Thoracic aorta (tissue), 2 donors: Measurements from ENCODE around the gene BACH2. TPM values are rescaled to one million over a fixed set of nuclear protein-coding genes. Genes with fewer than 3 reads are reported as not detected.

Source experiments
- ATAC-seq: fragments of 150-250 bp; one replicate; pipeline ENCODE4 v1.8.0; 2017; ENCODE audit warnings: low read depth; ENCODE audit not compliant: insufficient number of reproducible peaks, low FRiP score
- DNase-seq: peaks from one replicate; pipeline ENCODE4 v3.0.0-alpha.2; 2020; ENCODE audit warnings: low spot score
- H3K27ac ChIP-seq, 2 donors: fragments of 200-600 bp; sonication (generic); 1 replicate in 1 of 2; 2 replicates in 1 of 2; pipeline ENCODE4 v1.5.1; 2016; ENCODE audit warnings: mild to moderate bottlenecking in 2 of 2, moderate library complexity in 2 of 2
- H3K27me3 ChIP-seq: fragments of 200-600 bp; sonication (generic); replicated peaks from 2 replicates; pipeline ENCODE4 v1.6.0; 2016; ENCODE audit warnings: mild to moderate bottlenecking; ENCODE audit not compliant: insufficient read depth
- H3K36me3 ChIP-seq: fragments of 200-600 bp; sonication (generic); one replicate; pipeline ENCODE4 v1.5.1; 2016
- H3K4me1 ChIP-seq, 2 donors: fragments of 200-600 bp; sonication (generic); 1 replicate in 1 of 2; 2 replicates in 1 of 2; pipeline versions ENCODE4 v1.5.1 to v1.6.0; 2016; ENCODE audit warnings: low read depth in 2 of 2, mild to moderate bottlenecking in 1 of 2; ENCODE audit not compliant: control insufficient read depth in 1 of 2
- H3K4me3 ChIP-seq: fragments of 200-600 bp; sonication (generic); 2 replicates; pipeline ENCODE4 v1.5.1; 2016; ENCODE audit warnings: mild to moderate bottlenecking
- H3K9me3 ChIP-seq: fragments of 200-600 bp; sonication (generic); 2 replicates; pipeline ENCODE4 v1.5.1; 2016
- CTCF ChIP-seq: fragments of 200-600 bp; sonication (generic); IDR thresholded peaks from one replicate; pipeline ENCODE4 v1.5.1; 2019; ENCODE audit warnings: antibody characterized with exemption
- total RNA-seq, 2 donors: library from RNA; depleted of rRNA; stranded (reverse); fragments of >200 nt; gene quantifications; one replicate each; pipeline versions ENCODE4 v1.1.0 to v1.2.3, GENCODE V29; 2016

The BACH2 gene
- total RNA-seq, 2 donors from 2014 or later, result 6.1 to 17.8 TPM

- Histone ChIP-seq H3K4me3 (no peak overlapping the region), H3K27me3 (no peaks in the 10 kb centered on the region), H3K9me3 (no peaks in the 10 kb centered on the region), H3K4me1 (peaks cover 17 to 32% of the 10 kb centered on the region in 2 donors), H3K36me3 (no peaks in the 10 kb centered on the region), H3K27ac (peak overlapping the region in 1 of 2 donors; percentile 28)
- DNase-seq (no peak), ATAC-seq (no peak)
- TF ChIP-seq CTCF, result no peak
These were observed 172.8 kb downstream of the BACH2 start for GRCh38 chr6:90123831-90124230.

- no peak for DNase-seq
- Histone ChIP-seq H3K27me3 (no peaks in the 10 kb centered on the region), H3K4me1 (peaks cover 17 to 32% of the 10 kb centered on the region in 2 donors), H3K9me3 (no peaks in the 10 kb centered on the region), H3K36me3 (no peaks in the 10 kb centered on the region), H3K27ac (peak overlapping the region in 1 of 2 donors; percentile 5), H3K4me3 (no peak overlapping the region)
- no peak for ATAC-seq
- no peak for TF ChIP-seq CTCF
These were observed 174.7 kb downstream of the BACH2 start for GRCh38 chr6:90121982-90122381.

- no peak for ATAC-seq
- H3K9me3 ChIP-seq, result no peaks in the 10 kb centered on the region
- no peaks in the 10 kb centered on the region for H3K27me3 ChIP-seq
- no peak overlapping the region for H3K27ac ChIP-seq
- no peak for TF ChIP-seq CTCF
- no peaks in the 10 kb centered on the region for H3K36me3 ChIP-seq
- H3K4me3 ChIP-seq, result no peak overlapping the region
- DNase-seq, result no peak
- H3K4me1 ChIP-seq, result peaks cover 13 to 17% of the 10 kb centered on the region in 2 donors
These were observed 176.3 kb downstream of the BACH2 start for GRCh38 chr6:90120327-90120726.

GRCh38 chr6:90119618-90120017 is 177.0 kb downstream of the BACH2 start:
- no peak overlapping the region for H3K4me3 ChIP-seq
- no peak overlapping the region for H3K27ac ChIP-seq
- peaks cover 6 to 12% of the 10 kb centered on the region in 2 donors for H3K4me1 ChIP-seq
- H3K36me3 ChIP-seq, result no peaks in the 10 kb centered on the region
- DNase-seq (no peak), ATAC-seq (no peak)
- H3K9me3 ChIP-seq, result no peaks in the 10 kb centered on the region
- H3K27me3 ChIP-seq, result no peaks in the 10 kb centered on the region
- no peak for TF ChIP-seq CTCF

- H3K4me3 ChIP-seq, result no peak overlapping the region
- no peak for ATAC-seq
These were observed 178.1 kb downstream of the BACH2 start for GRCh38 chr6:90118581-90118980.

More at GRCh38 chr6:90118581-90118980, 178.1 kb downstream of the BACH2 start:
- H3K4me1 ChIP-seq, result peaks cover 0 to 12% of the 10 kb centered on the region in 2 donors
- no peaks in the 10 kb centered on the region for H3K27me3 ChIP-seq
- H3K27ac ChIP-seq, result no peak overlapping the region
- DNase-seq, result no peak
- no peak for TF ChIP-seq CTCF
- no peaks in the 10 kb centered on the region for H3K36me3 ChIP-seq
- no peaks in the 10 kb centered on the region for H3K9me3 ChIP-seq
